Hepatocyte (in vitro differentiated cells): ENCODE measurements around the gene XBP1.

Experiments used
- CTCF ChIP-seq: fragments of 200-600 bp; sonication (generic); IDR thresholded peaks from 2 replicates; pipeline ENCODE4 v1.5.1; 2016; ENCODE audit warnings: antibody characterized with exemption, mild to moderate bottlenecking; ENCODE audit not compliant: poor library complexity
- EZH2 ChIP-seq: fragments of 200-600 bp; sonication (generic); IDR thresholded peaks from 2 replicates; pipeline ENCODE4 v1.6.1; 2016; ENCODE audit warnings: antibody characterized with exemption, mild to moderate bottlenecking, borderline replicate concordance
- EZH2phosphoT487 ChIP-seq: fragments of 200-600 bp; sonication (generic); IDR thresholded peaks from one replicate; pipeline ENCODE4 v1.6.1; 2018; ENCODE audit warnings: antibody characterized with exemption, mild to moderate bottlenecking, low read depth, moderate library complexity; ENCODE audit not compliant: unreplicated experiment, severe bottlenecking

GRCh38 chr22:28846994-28847393, 46.6 kb upstream of the XBP1 start:
- no peak for TF ChIP-seq EZH2phosphoT487
- TF ChIP-seq CTCF, result no peak
- TF ChIP-seq EZH2, result no peak
